ENCODE data around the gene NUP62. TPM values are rescaled to one million over a fixed set of nuclear protein-coding genes. Genes with fewer than 3 reads are reported as not detected.

Gene NUP62
- total and polyA plus RNA-seq, 2 of the 8 experiments (the other 6 are each of a cell fraction or from before 2014, with no cell fraction given): 50.0 to 107 TPM

GRCh38 chr19:49894879-49895565 is 34.3 kb downstream of the NUP62 start:
- no peak overlapping the region for H3K14ac ChIP-seq (ENCODE audit: insufficient read length)
- CTCF ChIA-PET (ENCODE audit: partially characterized antibody): interaction anchor here (0.9 to 2.7 kb wide), 6 partner anchors 17 to 89 kb away, joined by 3 to 15 read pairs (median 4); no protein-coding TSS in a partner anchor
- peaks cover 0 to 12% (median 7%) of the 10 kb centered on the region in 4 experiments; a peak in 4 of 7 replicates for H3K4me1 ChIP-seq (replicated peaks in 1 of 4; ENCODE audit: control insufficient read depth in 3 of 4, insufficient read depth in 4 of 4, low read length in 3 of 4)
- H3K18ac ChIP-seq (ENCODE audit: extremely low read depth, low read length): no peak overlapping the region
- DNase-seq (ENCODE audit: low read depth in 1 of 2, low spot score in 2 of 2): no peak
- no peaks in the 10 kb centered on the region for H3K79me2 ChIP-seq (ENCODE audit: control insufficient read depth in 1 of 2, insufficient read depth in 2 of 2, low read length in 2 of 2)
- H3K27ac ChIP-seq (ENCODE audit: low read depth, low read length): no peak overlapping the region
- H4K20me1 ChIP-seq (replicated peaks in 1 of 2; ENCODE audit: control insufficient read depth in 1 of 2, insufficient read depth in 2 of 2, low read length in 2 of 2): peaks cover 0 to 1% of the 10 kb centered on the region in 2 experiments
- H2BK15ac ChIP-seq (ENCODE audit: low read length): no peak overlapping the region
- H4K91ac ChIP-seq (replicated peaks; ENCODE audit: insufficient read length, low read length): no peak overlapping the region
- POLR2A ChIA-PET (ENCODE audit: partially characterized antibody): interaction anchor here (0.9 to 9.5 kb wide), 9 partner anchors 9 to 34 kb away, joined by 3 to 82 read pairs (median 4); partner anchors contain the start of genes AKT1S1, ATF5, NUP62 and TBC1D17
- H4K5ac ChIP-seq (ENCODE audit: insufficient read length, low read depth, low read length): no peak overlapping the region
- H3K23ac ChIP-seq (ENCODE audit: insufficient read length): no peak overlapping the region
- H2BK120ac ChIP-seq (replicated peaks; ENCODE audit: low read depth, low read length): no peak overlapping the region
- H3K9ac ChIP-seq (replicated peaks in 1 of 4; ENCODE audit: extremely low read depth in 1 of 4, low read depth in 3 of 4, low read length in 3 of 4): no peak overlapping the region
- H3K27me3 ChIP-seq (replicated peaks in 1 of 4; ENCODE audit: control insufficient read depth in 3 of 4, extremely low read depth in 1 of 4, insufficient read depth in 3 of 4, low read length in 3 of 4): peaks cover 0 to 3% (median 0%) of the 10 kb centered on the region in 4 experiments; a peak in 1 of 7 replicates
- no peak for FAIRE-seq
- H3K79me1 ChIP-seq (ENCODE audit: low read depth, low read length): no peaks in the 10 kb centered on the region
- no peak overlapping the region for H3K4me3 ChIP-seq (ENCODE audit: extremely low read depth in 1 of 4, insufficient read depth in 2 of 4, low read depth in 3 of 4, low read length in 4 of 4)
- H4K8ac ChIP-seq (ENCODE audit: extremely low read depth, insufficient read depth, low read length): no peak overlapping the region
- H3K36me3 ChIP-seq (ENCODE audit: control insufficient read depth in 2 of 4, insufficient read depth in 4 of 4, low read length in 3 of 4): no peaks in the 10 kb centered on the region
- no peak overlapping the region for H2BK20ac ChIP-seq (ENCODE audit: low read length)
- H3K9me3 ChIP-seq (ENCODE audit: insufficient read depth in 2 of 2, low read depth in 1 of 2, low read length in 1 of 2): no peaks in the 10 kb centered on the region
- no peak overlapping the region for H2AK5ac ChIP-seq (ENCODE audit: low read depth, low read length)
- no peak overlapping the region for H2AFZ ChIP-seq (ENCODE audit: low read length)
- H3K4ac ChIP-seq (replicated peaks; ENCODE audit: insufficient read length, low read depth, low read length): no peak overlapping the region
- H3K56ac ChIP-seq (replicated peaks; ENCODE audit: insufficient read length, low read depth, low read length): no peak overlapping the region
- no peak overlapping the region for H3K4me2 ChIP-seq (ENCODE audit: insufficient read depth in 1 of 2, low read depth in 2 of 2, low read length in 2 of 2)
- H3K23me2 ChIP-seq (ENCODE audit: low read depth, low read length): peaks cover 2% of the 10 kb centered on the region; the same call in 1 of the 2 replicates
- WGBS, 2 experiments (ENCODE audit: extremely low coverage in 1 of 2, insufficient coverage in 1 of 2, insufficient read length in 1 of 2, insufficient replicate concordance in 2 of 2, low coverage in 1 of 2, low lambda C conversion rate in 2 of 2, missing lambda C conversion rate in 1 of 2): 86% methylated on average over 17 of the region's 17 CpGs; no CpG with 5 or more reads in 1 of the 2 experiments
- H2BK12ac ChIP-seq (ENCODE audit: low read depth, low read length): no peak overlapping the region
- no peak overlapping the region for H2BK5ac ChIP-seq (ENCODE audit: low read depth, low read length)
- TF ChIP-seq RXRA (IDR thresholded peaks at IDR 0.05; ENCODE audit: insufficient read depth, low read depth, low read length) (no peak), ZNF274 (IDR thresholded peaks at IDR 0.05; ENCODE audit: borderline replicate concordance, extremely low read depth, low read length) (no peak), POLR2AphosphoS5 (IDR thresholded peaks at IDR 0.05; ENCODE audit: low read depth, low read length) (no peak), EP300 (IDR thresholded peaks at IDR 0.05; ENCODE audit: borderline replicate concordance in 1 of 2, low read depth in 2 of 2, low read length in 2 of 2) (no peak), SIX5 (IDR thresholded peaks at IDR 0.05; ENCODE audit: low read depth, low read length) (no peak), MAFK (IDR thresholded peaks at IDR 0.05; ENCODE audit: low read depth, low read length) (no peak), RAD21 (IDR thresholded peaks at IDR 0.05 in 1 of 2, conservative IDR thresholded peaks at IDR 0.05 in 1 of 2; ENCODE audit: low read depth in 2 of 2, low read length in 2 of 2) (no peak), TAF7 (optimal IDR thresholded peaks at IDR 0.05; ENCODE audit: borderline replicate concordance, low read depth, low read length) (no peak), SP1 (IDR thresholded peaks at IDR 0.05; ENCODE audit: low read depth, low read length) (no peak), CBX8 (IDR thresholded peaks at IDR 0.05; ENCODE audit: borderline replicate concordance, low read depth, low read length) (no peak), GTF2F1 (IDR thresholded peaks at IDR 0.05; ENCODE audit: borderline replicate concordance, low read depth, low read length) (no peak), TAF1 (IDR thresholded peaks at IDR 0.05; ENCODE audit: low read depth, low read length) (no peak), POLR2A (IDR thresholded peaks at IDR 0.05; ENCODE audit: control extremely low read depth in 1 of 2, low read depth in 2 of 2, low read length in 2 of 2) (no peak)

Measured in H1 (cell line).